Smooth muscle cell (in vitro differentiated cells): ENCODE results near the gene CS. TPM values are rescaled to one million over a fixed set of nuclear protein-coding genes. Genes with fewer than 3 reads are reported as not detected.

Experiments
- DNase-seq: peaks from one replicate; lab custom pipeline; 2025; ENCODE audit not compliant: unreplicated experiment; lab: John Stamatoyannopoulos, UW
- H2AFZ ChIP-seq: fragments of 200-600 bp; sonication (generic); 2 replicates; pipeline ENCODE4 v1.6.0; 2016; ENCODE audit warnings: antibody characterized with exemption, low read depth, mild to moderate bottlenecking
- H3F3A ChIP-seq: fragments of 200-600 bp; sonication (generic); 2 replicates; pipeline ENCODE4 v1.6.0; 2017; ENCODE audit warnings: antibody characterized with exemption, low read depth
- H3K27ac ChIP-seq: fragments of 200-600 bp; sonication (generic); 2 replicates; pipeline ENCODE4 v1.5.1; 2016; ENCODE audit warnings: low read depth, mild to moderate bottlenecking
- H3K27me3 ChIP-seq: fragments of 200-600 bp; sonication (generic); 2 replicates; pipeline ENCODE4 v1.6.1; 2016; ENCODE audit warnings: low read depth, mild to moderate bottlenecking
- H3K36me3 ChIP-seq: fragments of 200-600 bp; sonication (generic); 2 replicates; pipeline ENCODE4 v1.5.1; 2016; ENCODE audit warnings: low read depth
- H3K4me1 ChIP-seq: fragments of 200-600 bp; sonication (generic); 2 replicates; pipeline ENCODE4 v1.5.1; 2016; ENCODE audit warnings: low read depth
- H3K4me2 ChIP-seq: fragments of 200-600 bp; sonication (generic); 2 replicates; pipeline ENCODE4 v1.6.0; 2016; ENCODE audit warnings: mild to moderate bottlenecking
- H3K4me3 ChIP-seq: fragments of 200-600 bp; sonication (generic); 2 replicates; pipeline ENCODE4 v1.5.1; 2016; ENCODE audit warnings: mild to moderate bottlenecking
- H3K79me2 ChIP-seq: fragments of 200-600 bp; sonication (generic); 2 replicates; pipeline ENCODE4 v1.6.0; 2016; ENCODE audit warnings: low read depth, mild to moderate bottlenecking
- H3K9ac ChIP-seq: fragments of 200-600 bp; sonication (generic); 2 replicates; pipeline ENCODE4 v1.6.0; 2016; ENCODE audit warnings: low read depth
- H3K9me3 ChIP-seq: fragments of 200-600 bp; sonication (generic); replicated peaks from 2 replicates; pipeline ENCODE4 v1.5.1; 2016; ENCODE audit warnings: low read depth
- H4K20me1 ChIP-seq: fragments of 200-600 bp; sonication (generic); 2 replicates; pipeline ENCODE4 v1.6.0; 2016; ENCODE audit warnings: low read depth
- CTCF ChIP-seq: fragments of 200-600 bp; sonication (generic); IDR thresholded peaks from 2 replicates; pipeline ENCODE4 v1.5.1; 2017; ENCODE audit warnings: borderline replicate concordance, mild to moderate bottlenecking, antibody characterized with exemption; ENCODE audit not compliant: insufficient read depth, poor library complexity, severe bottlenecking
- WGBS: methylation state at CpG from one replicate; pipeline ENCODE4 v1.1.7; 2016; ENCODE audit warnings: low lambda C conversion rate; 5-methylcytosine and 5-hydroxymethylcytosine counted together
- polyA plus RNA-seq: library from polyadenylated mRNA; unstranded; fragments of >200 nt; fragmentation: Nextera tagmentation; extraction: Ambion mirVana; gene quantifications from 2 replicates; pipeline ENCODE4 v1.2.1, GENCODE V29; 2016
- total RNA-seq: library from RNA; depleted of rRNA; stranded (reverse); fragments of >200 nt; gene quantifications from 2 replicates; pipeline ENCODE4 v1.2.3, GENCODE V29; 2014

Gene CS
- total and polyA plus RNA-seq, 2 experiments from 2014 or later, result 83.3 to 138 TPM

- Histone ChIP-seq H3K4me3 (no peak overlapping the region), H3K27ac (no peak overlapping the region), H2AFZ (no peak overlapping the region), H3K79me2 (no peaks in the 10 kb centered on the region), H3F3A (no peaks in the 10 kb centered on the region), H3K9me3 (no peaks in the 10 kb centered on the region), H3K4me2 (no peak overlapping the region), H3K27me3 (no peaks in the 10 kb centered on the region), H3K36me3 (no peaks in the 10 kb centered on the region), H4K20me1 (no peaks in the 10 kb centered on the region), H3K4me1 (peaks cover 7% of the 10 kb centered on the region), H3K9ac (no peak overlapping the region)
- DNase-seq, result no peak
- TF ChIP-seq CTCF, result no peak
- WGBS, result 76% methylated on average over 2 of the region's 2 CpGs
Observed at GRCh38 chr12:56321027-56321426, 20.9 kb upstream of the CS start.

- Histone ChIP-seq H3K9ac (no peak overlapping the region), H3K27ac (no peak overlapping the region), H4K20me1 (no peaks in the 10 kb centered on the region), H3F3A (no peaks in the 10 kb centered on the region), H3K4me2 (no peak overlapping the region), H2AFZ (no peak overlapping the region), H3K79me2 (peaks cover 20% of the 10 kb centered on the region), H3K27me3 (no peaks in the 10 kb centered on the region), H3K9me3 (no peaks in the 10 kb centered on the region), H3K36me3 (no peaks in the 10 kb centered on the region), H3K4me1 (peaks cover 14% of the 10 kb centered on the region), H3K4me3 (no peak overlapping the region)
- WGBS, result 80% methylated on average over 3 of the region's 3 CpGs
- DNase-seq, result no peak
- no peak for TF ChIP-seq CTCF
Observed at GRCh38 chr12:56317675-56318074, 17.5 kb upstream of the CS start.

- Histone ChIP-seq H3K4me2 (peak within 1 kb of the TSS; percentile 98), H2AFZ (peak within 1 kb of the TSS; percentile 91), H3K36me3 (no peaks in the 10 kb centered on the region), H3K79me2 (peaks cover 20% of the 10 kb centered on the region), H3K27ac (peak within 1 kb of the TSS; percentile 69), H3K9me3 (no peaks in the 10 kb centered on the region), H3F3A (no peaks in the 10 kb centered on the region), H3K27me3 (no peaks in the 10 kb centered on the region), H3K4me1 (peaks cover 14% of the 10 kb centered on the region), H4K20me1 (no peaks in the 10 kb centered on the region), H3K4me3 (peak within 1 kb of the TSS; percentile 93), H3K9ac (peak within 1 kb of the TSS; percentile 80)
- DNase-seq, result peak; percentile 83
- WGBS, result 1% methylated on average over 62 of the region's 62 CpGs
- TF ChIP-seq CTCF, result no peak
Observed at GRCh38 chr12:56315622-56316473, 15.7 kb upstream of the CS start, which contains the start of gene CNPY2. CNPY2 (minus strand) TSS chr12:56315988; CDS start chr12:56315217, 771 bp downstream.
